ENCODE results near the gene S1PR1. TPM values are rescaled to one million over a fixed set of nuclear protein-coding genes. Genes with fewer than 3 reads are reported as not detected.

The S1PR1 gene
- total RNA-seq, 1 experiment from 2014 or later = 1.1 TPM

- CTCF ChIA-PET = no interaction called here
- POLR2A ChIA-PET (ENCODE audit: low non-redundant PET) = interaction anchor here (0.6 kb wide), 1 partner anchor 27 kb away, joined by 6 read pairs; no protein-coding TSS in a partner anchor
- Histone ChIP-seq H3K36me3 (ENCODE audit: insufficient read depth, low read length, poor library complexity, severe bottlenecking) (no peaks in the 10 kb centered on the region), H3K27ac (ENCODE audit: low read depth, low read length, poor library complexity, severe bottlenecking) (no peak overlapping the region), H3K27me3 (replicated peaks; ENCODE audit: insufficient read depth, low read depth, low read length, poor library complexity) (no peaks in the 10 kb centered on the region), H3K4me3 (ENCODE audit: low read depth, low read length, poor library complexity, severe bottlenecking) (no peak overlapping the region), H3K4me1 (ENCODE audit: insufficient read depth, low read length, poor library complexity, severe bottlenecking) (peaks cover 6% of the 10 kb centered on the region), H3K9me3 (ENCODE audit: low read depth, low read length, poor library complexity, severe bottlenecking) (no peaks in the 10 kb centered on the region)
- intact Hi-C loops (cut with micrococcal nuclease; ENCODE audit: unreplicated experiment) = no loop called here
- peak; percentile 60 for DNase-seq (ENCODE audit: low spot score)
- TF ChIP-seq CTCF (conservative IDR thresholded peaks at IDR 0.05; ENCODE audit: low read depth, low read length) = no peak
- no peak for TF ChIP-seq EZH2 (IDR thresholded peaks at IDR 0.05; ENCODE audit: borderline replicate concordance, low read depth, low read length, poor library complexity, severe bottlenecking)
- no TSS peak for BruUV-seq (replicated peaks)
Observed at GRCh38 chr1:101242324-101243050, 5.7 kb downstream of the S1PR1 start.

- intact Hi-C loops (cut with micrococcal nuclease; ENCODE audit: unreplicated experiment) = no loop called here
- TF ChIP-seq CTCF (conservative IDR thresholded peaks at IDR 0.05; ENCODE audit: low read depth, low read length) = no peak
- TF ChIP-seq EZH2 (IDR thresholded peaks at IDR 0.05; ENCODE audit: borderline replicate concordance, low read depth, low read length, poor library complexity, severe bottlenecking) = no peak
- H3K36me3 ChIP-seq (ENCODE audit: insufficient read depth, low read length, poor library complexity, severe bottlenecking) = no peaks in the 10 kb centered on the region
- H3K9me3 ChIP-seq (ENCODE audit: low read depth, low read length, poor library complexity, severe bottlenecking) = no peaks in the 10 kb centered on the region
- POLR2A ChIA-PET (ENCODE audit: low non-redundant PET) = no interaction called here
- CTCF ChIA-PET = no interaction called here
- no peaks in the 10 kb centered on the region for H3K27me3 ChIP-seq (replicated peaks; ENCODE audit: insufficient read depth, low read depth, low read length, poor library complexity)
- no TSS peak for BruUV-seq (replicated peaks)
- no peaks in the 10 kb centered on the region for H3K4me1 ChIP-seq (ENCODE audit: insufficient read depth, low read length, poor library complexity, severe bottlenecking)
- no peak overlapping the region for H3K27ac ChIP-seq (ENCODE audit: low read depth, low read length, poor library complexity, severe bottlenecking)
- H3K4me3 ChIP-seq (ENCODE audit: low read depth, low read length, poor library complexity, severe bottlenecking) = no peak overlapping the region
- DNase-seq (ENCODE audit: low spot score) = no peak
Observed at GRCh38 chr1:101243751-101244150, 6.9 kb downstream of the S1PR1 start.

DNA sequence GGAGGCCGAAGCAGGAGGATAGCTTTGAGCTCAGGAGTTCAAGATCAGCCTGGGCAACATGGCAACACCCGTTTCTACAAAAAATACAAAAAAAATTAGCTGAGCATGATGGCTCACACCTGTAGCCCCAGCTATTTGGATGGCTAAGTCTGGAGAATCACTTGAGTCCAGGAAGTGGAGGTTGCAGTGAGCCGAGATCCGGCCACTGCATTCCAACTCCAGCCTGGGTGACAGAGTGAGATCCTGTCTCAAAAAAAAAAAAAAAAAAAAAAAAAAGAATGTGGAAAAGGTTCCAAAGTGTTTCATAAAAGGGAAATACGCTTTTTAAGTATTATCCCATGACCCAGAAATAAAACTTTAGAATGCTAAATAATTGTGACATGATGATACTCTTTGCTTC is 8.0 kb downstream of the S1PR1 start:
- no peaks in the 10 kb centered on the region for H3K27me3 ChIP-seq (replicated peaks; ENCODE audit: insufficient read depth, low read depth, low read length, poor library complexity)
- ChIA-PET POLR2A (ENCODE audit: low non-redundant PET) (no interaction called here), CTCF (interaction anchor here (0.7 kb wide), 1 partner anchor 8 kb away, joined by 4 read pairs; no protein-coding TSS in a partner anchor)
- H3K9me3 ChIP-seq (ENCODE audit: low read depth, low read length, poor library complexity, severe bottlenecking) = no peaks in the 10 kb centered on the region
- DNase-seq (ENCODE audit: low spot score) = no peak
- TF ChIP-seq EZH2 (IDR thresholded peaks at IDR 0.05; ENCODE audit: borderline replicate concordance, low read depth, low read length, poor library complexity, severe bottlenecking) (no peak), CTCF (conservative IDR thresholded peaks at IDR 0.05; ENCODE audit: low read depth, low read length) (no peak)
- no peaks in the 10 kb centered on the region for H3K36me3 ChIP-seq (ENCODE audit: insufficient read depth, low read length, poor library complexity, severe bottlenecking)
- BruUV-seq (replicated peaks) = no TSS peak
- no peak overlapping the region for H3K4me3 ChIP-seq (ENCODE audit: low read depth, low read length, poor library complexity, severe bottlenecking)
- intact Hi-C loops (cut with micrococcal nuclease; ENCODE audit: unreplicated experiment) = no loop called here
- H3K4me1 ChIP-seq (ENCODE audit: insufficient read depth, low read length, poor library complexity, severe bottlenecking) = no peaks in the 10 kb centered on the region
- H3K27ac ChIP-seq (ENCODE audit: low read depth, low read length, poor library complexity, severe bottlenecking) = no peak overlapping the region

Measured in A673 (cell line).